Stimulated activated CD8-positive, alpha-beta memory T cell treated with anti-CD3 and anti-CD28 coated beads, Interleukin-2, amount 100 ng/mL, for 48 hours (primary cell): ENCODE results near the gene ACTRT1.

Experiments
- DNase-seq, 2 donors: peaks; one replicate each; pipeline ENCODE4 v3.0.0-alpha.2; 2020; ENCODE audit warnings: low read depth in 2 of 2

The ACTRT1 gene

DNA sequence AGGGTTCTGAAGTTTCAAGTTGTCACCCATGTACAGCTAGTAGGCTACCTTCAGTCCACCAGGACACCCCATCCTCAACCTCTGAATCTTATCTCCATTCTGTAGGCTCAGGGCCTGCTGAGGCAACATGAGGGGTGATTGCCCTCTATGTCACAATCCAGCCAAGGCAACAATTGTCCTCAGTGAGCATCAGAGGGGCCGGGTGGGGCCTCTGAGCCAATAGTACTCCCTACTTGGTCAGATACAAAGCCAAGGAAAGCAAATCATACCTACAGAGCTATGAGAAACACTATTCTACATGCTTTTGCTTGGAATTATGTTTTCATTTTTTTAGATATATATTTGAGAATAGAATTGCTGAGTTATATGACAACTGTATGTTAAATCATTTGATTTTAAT, at the start of gene ACTRT1:
Gene ACTRT1 (minus strand): TSS at position 101 of the 400 bp plus-strand sequence. CDS start 197 bp downstream, outside the sequence.
- DNase-seq: no peak

DNA sequence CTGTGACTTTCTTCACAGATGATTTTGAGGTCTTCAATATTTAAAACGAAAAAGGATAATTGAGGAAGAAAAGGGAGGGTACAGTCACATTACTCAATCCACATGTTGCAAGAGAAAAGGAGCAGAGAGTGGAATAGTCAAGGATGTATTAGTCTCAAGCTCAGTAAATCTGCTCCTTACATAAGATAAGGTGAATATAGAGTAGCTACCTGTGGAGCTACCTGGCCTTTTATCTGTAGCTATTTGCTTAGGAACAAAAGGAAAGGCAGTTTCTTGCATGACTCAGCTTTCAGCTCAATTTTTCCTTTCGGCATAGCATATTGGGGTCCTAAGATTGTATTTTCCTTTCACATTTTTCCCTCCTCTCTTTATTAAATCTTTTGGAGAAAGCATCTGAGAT, 26.3 kb upstream of the ACTRT1 start:
- no peak for DNase-seq

DNA sequence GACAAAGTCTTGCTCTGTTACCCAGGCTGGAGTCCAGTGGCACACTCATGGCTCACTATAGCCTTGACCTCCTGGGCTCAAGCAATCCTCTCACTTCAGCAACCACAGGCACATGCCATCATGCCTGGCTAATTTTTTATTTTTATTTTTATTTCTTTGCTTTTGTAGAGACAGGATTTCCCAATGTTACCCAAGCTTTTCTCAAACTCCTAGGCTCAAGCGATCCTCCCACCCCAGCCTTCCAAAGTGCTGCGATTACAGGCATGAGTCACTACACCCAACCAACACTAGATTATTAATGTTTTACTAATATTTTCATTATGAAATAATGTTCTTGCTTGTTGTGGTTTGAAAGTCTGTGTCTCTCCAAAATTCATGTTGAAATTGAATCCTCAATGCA, 5.2 kb upstream of the ACTRT1 start:
- DNase-seq: no peak

DNA sequence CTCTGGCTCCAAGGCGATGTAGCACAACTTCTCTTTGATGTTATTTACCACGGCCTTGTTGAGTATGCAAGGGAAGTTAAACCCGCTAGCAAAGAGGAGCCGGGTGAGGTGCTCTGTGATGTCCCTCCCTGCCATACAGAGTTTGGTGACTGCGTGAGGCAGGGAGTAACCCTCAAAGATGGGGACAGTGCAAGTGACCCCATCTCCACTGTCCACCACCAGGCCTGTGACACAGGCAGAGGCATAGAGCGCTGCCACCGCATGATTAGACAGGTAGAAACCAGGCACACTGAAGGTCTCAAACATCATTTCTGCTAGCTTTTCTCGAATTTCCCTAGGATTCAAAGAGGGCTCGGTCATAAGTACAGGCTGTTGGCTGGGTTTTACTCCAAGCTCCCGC, 677 bp downstream of the ACTRT1 start:
- no peak for DNase-seq

DNA sequence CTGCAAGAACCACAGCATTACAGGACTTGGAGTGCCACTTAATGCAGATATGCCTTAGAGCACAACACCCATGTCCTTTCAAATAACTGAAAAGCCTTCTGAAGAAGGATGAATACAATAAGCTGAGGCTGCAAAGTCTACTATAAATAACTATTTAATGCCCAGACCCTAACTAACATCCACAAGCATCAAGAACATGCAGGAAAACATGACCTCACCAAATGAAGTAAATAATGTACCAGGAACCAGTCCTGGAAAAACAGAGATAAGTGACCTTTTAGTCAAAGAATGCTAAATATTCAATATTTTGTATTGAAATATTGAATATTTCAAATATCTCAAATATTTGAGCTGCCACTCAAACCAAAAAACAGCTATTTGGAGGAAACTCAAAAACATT, 16.9 kb downstream of the ACTRT1 start:
- DNase-seq: no peak

DNA sequence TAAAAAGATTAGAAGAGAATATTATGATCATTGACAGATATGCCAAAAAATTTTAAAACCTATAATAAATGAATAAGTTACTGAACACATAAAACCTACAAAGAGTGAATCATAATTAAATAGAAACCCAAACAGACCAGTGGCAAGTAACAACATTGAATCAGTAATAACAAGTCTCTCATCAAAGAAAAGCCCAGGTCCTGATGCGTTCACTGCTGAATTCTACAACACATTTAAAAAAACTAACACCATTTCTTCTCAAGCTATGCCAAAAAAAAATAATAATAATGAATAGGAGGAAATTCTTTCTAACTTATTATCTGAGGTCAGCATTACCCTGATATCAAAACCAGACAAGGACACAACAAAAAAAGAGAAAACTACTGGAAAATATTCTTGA, 30.6 kb downstream of the ACTRT1 start:
- no peak for DNase-seq

DNA sequence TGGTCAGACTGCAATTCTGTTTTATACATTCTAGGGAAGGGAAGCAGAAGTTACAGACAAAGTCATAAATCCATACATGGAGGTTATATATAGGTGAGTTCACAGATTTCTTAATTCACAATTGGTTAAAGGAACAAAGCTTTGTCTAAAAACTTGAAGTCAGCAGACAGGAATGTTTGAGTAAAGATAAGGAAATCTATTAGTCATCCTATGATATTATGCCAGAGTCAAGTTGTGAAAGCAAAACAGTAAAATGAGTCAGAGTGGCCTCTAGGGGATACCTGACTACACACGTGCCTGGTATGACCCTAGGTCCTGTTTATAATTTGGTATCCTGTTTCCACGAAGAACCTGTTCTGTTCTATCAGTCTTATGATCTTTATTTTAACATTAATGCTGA, 31.5 kb downstream of the ACTRT1 start:
- DNase-seq: no peak

DNA sequence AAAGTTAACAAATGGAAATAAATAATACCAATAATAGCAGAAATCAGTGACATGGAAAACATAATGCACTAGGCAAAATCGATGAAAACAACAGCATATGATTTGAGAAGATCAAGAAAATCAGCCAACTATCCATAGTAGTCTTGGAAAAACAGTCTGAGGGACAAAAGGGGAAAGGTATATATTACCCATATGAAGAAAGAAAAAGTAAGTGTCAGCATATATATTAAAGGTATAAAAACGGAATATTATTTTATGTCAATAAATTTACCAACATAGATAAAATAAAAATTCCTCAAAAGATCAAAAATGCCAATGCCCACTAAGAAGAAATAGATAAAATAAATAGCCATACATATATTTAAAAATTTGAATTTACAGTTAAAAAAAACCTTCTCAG, 33.0 kb downstream of the ACTRT1 start:
- DNase-seq: no peak

DNA sequence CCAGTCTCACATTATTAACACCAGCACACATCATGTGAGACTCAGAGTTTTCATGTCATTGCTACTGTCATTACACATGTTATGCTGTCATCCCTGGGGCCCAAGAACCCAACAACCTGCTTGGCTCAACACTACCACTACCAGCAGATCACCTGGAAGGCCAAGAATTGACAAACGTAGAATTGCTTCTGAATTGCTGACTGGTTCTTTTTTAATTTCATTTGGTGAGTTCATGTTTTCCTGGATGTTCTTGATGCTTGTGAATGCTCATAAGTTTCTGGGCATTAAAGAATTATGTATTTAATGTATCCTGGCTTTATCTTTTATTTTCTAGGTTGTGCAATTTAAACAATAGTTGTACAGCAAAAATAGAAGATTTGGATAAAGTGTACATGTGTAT, 40.2 kb downstream of the ACTRT1 start:
- DNase-seq: no peak

DNA sequence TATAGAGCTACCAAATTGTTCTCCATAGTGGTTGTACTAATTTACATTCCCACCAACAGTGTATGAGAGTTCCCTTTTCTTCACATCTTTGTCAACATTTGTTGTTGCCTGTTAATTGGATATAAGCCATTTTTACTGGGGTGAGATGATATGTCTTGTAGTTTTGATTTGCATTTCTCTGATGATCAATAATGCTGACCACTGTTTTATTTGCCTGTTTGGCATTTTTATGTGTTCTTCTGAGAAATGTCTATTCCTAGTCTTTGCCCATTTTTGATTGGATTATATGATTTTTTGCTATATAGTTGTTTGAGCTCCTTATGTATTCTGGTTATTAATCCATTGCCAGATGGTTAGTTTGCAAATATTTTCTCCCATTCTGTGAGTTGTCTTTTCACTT, 44.3 kb downstream of the ACTRT1 start:
- DNase-seq: no peak
